Activated CD4-positive, alpha-beta T cell treated with anti-CD3 and anti-CD28 coated beads, Interleukin-2, amount 50 U/mL, for 24 hours (primary cell): ENCODE results near the gene EPB41.

ENCODE experiments used
- DNase-seq, 2 donors: peaks; one replicate each; pipeline ENCODE4 v3.0.0-alpha.2; 2020; ENCODE audit warnings: low read depth in 1 of 2, low spot score in 1 of 2

Gene EPB41

DNA sequence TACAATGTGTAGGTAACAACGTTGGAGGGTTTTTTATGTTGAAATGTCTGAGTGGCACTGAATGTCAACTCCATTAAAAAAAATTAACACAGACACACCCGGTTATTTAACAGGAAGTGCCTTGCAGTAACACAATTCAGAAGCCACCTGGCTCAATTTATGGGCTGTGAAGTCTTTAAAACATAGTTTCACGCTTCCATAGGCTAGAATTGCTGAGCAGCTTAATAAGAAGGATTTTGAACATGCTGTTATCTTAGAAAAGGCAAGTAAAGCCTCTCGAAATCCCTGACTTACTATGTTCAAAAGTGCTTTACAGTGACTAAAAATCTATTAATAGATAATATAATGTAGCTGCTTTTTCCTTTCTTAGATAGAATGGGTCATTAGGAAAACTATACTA is 247.7 kb downstream of the EPB41 start:
- DNase-seq: no peak

- DNase-seq: no peak
Measured at GRCh38 chr1:29162476-29163138, 248.2 kb downstream of the EPB41 start.

- no peak for DNase-seq
Measured at GRCh38 chr1:29164588-29164987, 250.2 kb downstream of the EPB41 start.

DNA sequence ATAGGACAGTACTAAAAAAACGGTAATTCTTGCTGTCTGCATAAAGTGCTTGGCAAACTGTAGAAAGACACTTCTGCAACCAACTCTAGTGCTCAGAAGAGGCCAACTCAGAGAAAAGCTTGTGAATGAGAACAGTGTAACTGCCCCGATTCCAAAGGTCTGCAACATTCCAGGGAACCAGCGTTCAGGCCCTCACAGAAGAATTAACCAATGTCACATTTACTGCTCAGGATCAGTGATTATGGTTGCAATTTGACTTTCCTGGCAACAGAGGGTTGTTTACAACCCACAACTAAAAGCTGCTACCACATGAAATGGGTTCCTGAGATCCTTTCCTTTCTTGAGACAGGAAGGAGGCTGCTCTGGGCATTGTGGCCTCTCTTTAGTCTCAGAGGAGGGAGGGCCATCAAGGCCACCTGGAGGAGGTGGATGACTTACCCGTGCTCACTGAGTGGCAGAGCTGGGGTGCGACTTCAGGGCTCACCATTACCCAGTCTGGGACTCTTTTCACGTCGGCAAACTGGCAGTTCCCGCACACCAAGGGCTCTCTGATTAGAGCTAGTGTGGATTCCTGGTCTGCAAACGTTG is 252.0 kb downstream of the EPB41 start:
- no peak for DNase-seq

- no peak for DNase-seq
Measured at GRCh38 chr1:29167904-29168303, 253.5 kb downstream of the EPB41 start.
